ENCODE results near the gene BRINP1. TPM values are rescaled to one million over a fixed set of nuclear protein-coding genes. Genes with fewer than 3 reads are reported as not detected.

BRINP1 gene
- total and polyA plus RNA-seq, 2 of the 8 experiments (the other 6 are each of a cell fraction or from before 2014, with no cell fraction given), result 19.5 to 20.5 TPM

DNA sequence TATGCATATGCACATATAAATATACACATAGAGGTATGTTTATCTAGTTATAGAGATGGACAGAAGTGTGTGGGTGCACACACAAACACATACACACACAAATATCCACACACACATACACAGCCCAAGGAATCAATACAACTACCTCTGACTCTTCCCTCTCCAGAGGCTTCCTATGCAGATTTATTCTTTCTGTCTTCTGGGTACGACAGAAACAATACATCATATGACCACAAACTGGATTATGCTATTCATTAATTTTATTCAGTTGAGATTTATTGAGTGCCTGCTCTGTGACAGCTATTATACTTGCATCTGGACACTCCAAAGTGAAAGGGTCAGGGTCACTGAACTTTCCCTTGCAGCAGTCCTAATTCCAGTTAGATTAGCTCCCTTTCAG lies 155.8 kb downstream of the BRINP1 start:
- 77% methylated on average over 1 of the region's 1 CpG; no CpG with 5 or more reads in 1 of the 2 experiments for WGBS, 2 experiments (ENCODE audit: extremely low coverage in 1 of 2, insufficient coverage in 1 of 2, insufficient read length in 1 of 2, insufficient replicate concordance in 2 of 2, low coverage in 1 of 2, low lambda C conversion rate in 2 of 2, missing lambda C conversion rate in 1 of 2)
- H3K27ac ChIP-seq (ENCODE audit: low read depth, low read length), result no peak overlapping the region
- H3K23ac ChIP-seq (ENCODE audit: insufficient read length), result no peak overlapping the region
- no peak overlapping the region for H3K56ac ChIP-seq (replicated peaks; ENCODE audit: insufficient read length, low read depth, low read length)
- DNase-seq (ENCODE audit: low read depth in 1 of 2, low spot score in 2 of 2) (no peak), FAIRE-seq (no peak)
- H3K23me2 ChIP-seq (ENCODE audit: low read depth, low read length), result no peaks in the 10 kb centered on the region
- no peaks in the 10 kb centered on the region for H3K9me3 ChIP-seq (ENCODE audit: insufficient read depth in 2 of 2, low read depth in 1 of 2, low read length in 1 of 2)
- H3K27me3 ChIP-seq (replicated peaks in 1 of 4; ENCODE audit: control insufficient read depth in 3 of 4, extremely low read depth in 1 of 4, insufficient read depth in 3 of 4, low read length in 3 of 4), result no peaks in the 10 kb centered on the region
- H4K8ac ChIP-seq (ENCODE audit: extremely low read depth, insufficient read depth, low read length), result no peak overlapping the region
- CTCF ChIA-PET (ENCODE audit: partially characterized antibody), result interaction anchor here (0.7 to 1.0 kb wide), 3 partner anchors 9 to 54 kb away, joined by 3 read pairs; no protein-coding TSS in a partner anchor
- H2BK12ac ChIP-seq (ENCODE audit: low read depth, low read length), result no peak overlapping the region
- H3K14ac ChIP-seq (ENCODE audit: insufficient read length), result no peak overlapping the region
- peaks cover 0 to under 1% (median 0%) of the 10 kb centered on the region in 4 experiments; a peak in 2 of 8 replicates for H3K36me3 ChIP-seq (ENCODE audit: control insufficient read depth in 2 of 4, insufficient read depth in 4 of 4, low read length in 3 of 4)
- no peak overlapping the region for H4K5ac ChIP-seq (ENCODE audit: insufficient read length, low read depth, low read length)
- H3K79me1 ChIP-seq (ENCODE audit: low read depth, low read length), result no peaks in the 10 kb centered on the region
- H2BK20ac ChIP-seq (ENCODE audit: low read length), result no peak overlapping the region
- H3K4ac ChIP-seq (replicated peaks; ENCODE audit: insufficient read length, low read depth, low read length), result no peak overlapping the region
- H2BK5ac ChIP-seq (ENCODE audit: low read depth, low read length), result no peak overlapping the region
- H2AK5ac ChIP-seq (ENCODE audit: low read depth, low read length), result no peak overlapping the region
- TF ChIP-seq PHF8 (conservative IDR thresholded peaks at IDR 0.05; ENCODE audit: low read depth, low read length) (no peak), KDM4A (IDR thresholded peaks at IDR 0.05; ENCODE audit: low read depth, low read length, severe bottlenecking) (no peak), NANOG (IDR thresholded peaks at IDR 0.05; ENCODE audit: insufficient read depth, low read depth, low read length, poor library complexity, severe bottlenecking) (no peak), SAP30 (IDR thresholded peaks at IDR 0.05; ENCODE audit: insufficient read depth, insufficient replicate concordance, low read length) (no peak)
- no peak overlapping the region for H2AFZ ChIP-seq (ENCODE audit: low read length)
- no peak overlapping the region for H3K4me3 ChIP-seq (ENCODE audit: extremely low read depth in 1 of 4, insufficient read depth in 2 of 4, low read depth in 3 of 4, low read length in 4 of 4)
- POLR2A ChIA-PET (ENCODE audit: partially characterized antibody), result no interaction called here
- no peak overlapping the region for H3K9ac ChIP-seq (replicated peaks in 1 of 4; ENCODE audit: extremely low read depth in 1 of 4, low read depth in 3 of 4, low read length in 3 of 4)
- H2BK120ac ChIP-seq (replicated peaks; ENCODE audit: low read depth, low read length), result no peak overlapping the region
- no peak overlapping the region for H4K91ac ChIP-seq (replicated peaks; ENCODE audit: insufficient read length, low read length)
- no peak overlapping the region for H3K18ac ChIP-seq (ENCODE audit: extremely low read depth, low read length)
- H4K20me1 ChIP-seq (replicated peaks in 1 of 2; ENCODE audit: control insufficient read depth in 1 of 2, insufficient read depth in 2 of 2, low read length in 2 of 2), result peaks cover 0 to 3% of the 10 kb centered on the region in 2 experiments
- H3K4me2 ChIP-seq (ENCODE audit: insufficient read depth in 1 of 2, low read depth in 2 of 2, low read length in 2 of 2), result no peak overlapping the region
- H3K4me1 ChIP-seq (replicated peaks in 1 of 4; ENCODE audit: control insufficient read depth in 3 of 4, insufficient read depth in 4 of 4, low read length in 3 of 4), result no peaks in the 10 kb centered on the region
- no peak overlapping the region for H2BK15ac ChIP-seq (ENCODE audit: low read length)
- no peaks in the 10 kb centered on the region for H3K79me2 ChIP-seq (ENCODE audit: control insufficient read depth in 1 of 2, insufficient read depth in 2 of 2, low read length in 2 of 2)
